ENCODE data around the gene LEFTY1. TPM values are rescaled to one million over a fixed set of nuclear protein-coding genes. Genes with fewer than 3 reads are reported as not detected.

LEFTY1 gene
- total and polyA plus RNA-seq, 5 donors, result 0.11 to 0.54 (median 0.48) TPM

DNA sequence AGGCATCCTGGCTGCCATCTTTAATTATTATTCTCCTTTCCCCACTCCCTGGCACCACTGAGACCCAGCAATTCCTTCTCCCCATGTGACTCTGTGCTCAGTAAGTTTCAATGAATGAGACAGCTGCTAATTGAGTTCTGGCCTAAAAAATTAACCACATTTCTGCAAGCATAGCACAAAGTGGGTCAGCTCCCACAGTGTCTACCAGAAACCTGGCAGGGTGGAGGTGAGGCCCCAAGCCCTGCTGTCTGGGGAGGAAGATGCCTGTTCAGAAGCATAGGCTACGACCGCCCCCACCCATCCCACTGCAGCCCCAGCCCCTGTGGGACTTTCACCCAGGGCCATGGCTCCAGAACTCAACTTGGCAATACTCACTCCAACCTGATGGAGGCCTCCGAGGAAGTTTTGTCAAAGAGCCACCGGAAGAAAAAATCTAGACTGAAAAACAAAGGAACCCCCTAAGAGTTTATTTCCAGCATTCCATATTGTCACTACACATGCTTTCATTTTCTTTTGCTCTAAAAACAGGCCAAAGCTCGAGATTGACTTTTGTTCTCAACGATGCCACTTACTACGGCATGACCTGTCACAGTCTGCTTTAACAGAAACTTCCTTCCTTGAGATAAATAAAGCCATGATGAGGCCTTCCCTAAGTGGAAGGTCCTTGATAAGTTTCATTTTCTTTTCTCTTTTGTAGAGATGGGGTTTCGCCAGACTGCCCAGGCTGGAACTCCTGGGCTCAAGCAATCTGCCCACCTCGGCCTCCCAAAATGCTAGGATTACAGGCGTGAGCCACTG is 33.2 kb downstream of the LEFTY1 start:
- 70% methylated on average over 10 of the region's 10 CpGs for WGBS
- ATAC-seq (no peak), DNase-seq (peak in 1 of 3 donors; percentile 9)
- Histone ChIP-seq H3K27me3 (ENCODE audit: control insufficient read depth, insufficient read depth) (no peaks in the 10 kb centered on the region), H3K9me3 (ENCODE audit: control insufficient read depth, low read length) (no peaks in the 10 kb centered on the region), H3K4me3 (ENCODE audit: low read length) (no peak overlapping the region), H3K27ac (ENCODE audit: low read length) (no peak overlapping the region), H3K4me1 (ENCODE audit: control insufficient read depth, insufficient read depth, low read length) (no peaks in the 10 kb centered on the region)
- intact Hi-C loops (cut with DNase I), result no loop called here

DNA sequence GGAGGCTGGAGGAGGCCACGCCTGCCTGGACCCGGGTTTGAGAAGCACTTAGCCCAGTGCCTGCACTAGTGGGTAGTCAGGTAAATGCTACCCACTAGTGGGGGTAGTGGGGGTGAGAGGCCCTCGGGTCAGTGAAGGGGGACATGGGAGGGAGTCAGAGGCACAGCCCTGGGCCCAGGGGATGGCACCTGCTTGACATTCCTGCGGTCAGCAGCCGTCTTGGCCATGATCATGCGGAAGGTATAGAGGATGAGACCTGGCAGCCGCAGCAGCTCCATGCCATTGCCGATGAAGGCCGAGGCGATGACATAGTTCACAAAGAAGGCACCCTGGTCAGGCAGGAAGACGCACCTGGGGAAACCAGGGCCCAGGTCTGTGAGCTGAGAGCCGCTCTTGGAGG is 35.5 kb downstream of the LEFTY1 start:
- H3K27ac ChIP-seq (ENCODE audit: low read length), result no peak overlapping the region
- WGBS, result 92% methylated on average over 12 of the region's 12 CpGs
- peak in 1 of 3 donors; percentile 42 for DNase-seq
- ATAC-seq, result no peak
- no peak overlapping the region for H3K4me3 ChIP-seq (ENCODE audit: low read length)
- no peaks in the 10 kb centered on the region for H3K9me3 ChIP-seq (ENCODE audit: control insufficient read depth, low read length)
- H3K4me1 ChIP-seq (ENCODE audit: control insufficient read depth, insufficient read depth, low read length), result no peaks in the 10 kb centered on the region
- no peaks in the 10 kb centered on the region for H3K27me3 ChIP-seq (ENCODE audit: control insufficient read depth, insufficient read depth)
- intact Hi-C loops (cut with DNase I), result no loop called here

GRCh38 chr1:225852413-225853124 is 36.4 kb downstream of the LEFTY1 start:
- no peaks in the 10 kb centered on the region for H3K9me3 ChIP-seq (ENCODE audit: control insufficient read depth, low read length)
- ATAC-seq (no peak), DNase-seq (peak in 1 of 3 donors; percentile 32)
- H3K4me1 ChIP-seq (ENCODE audit: control insufficient read depth, insufficient read depth, low read length), result no peaks in the 10 kb centered on the region
- H3K27ac ChIP-seq (ENCODE audit: low read length), result no peak overlapping the region
- 90% methylated on average over 13 of the region's 13 CpGs for WGBS
- intact Hi-C loops (cut with DNase I), result no loop called here
- no peak overlapping the region for H3K4me3 ChIP-seq (ENCODE audit: low read length)
- H3K27me3 ChIP-seq (ENCODE audit: control insufficient read depth, insufficient read depth), result no peaks in the 10 kb centered on the region

DNA sequence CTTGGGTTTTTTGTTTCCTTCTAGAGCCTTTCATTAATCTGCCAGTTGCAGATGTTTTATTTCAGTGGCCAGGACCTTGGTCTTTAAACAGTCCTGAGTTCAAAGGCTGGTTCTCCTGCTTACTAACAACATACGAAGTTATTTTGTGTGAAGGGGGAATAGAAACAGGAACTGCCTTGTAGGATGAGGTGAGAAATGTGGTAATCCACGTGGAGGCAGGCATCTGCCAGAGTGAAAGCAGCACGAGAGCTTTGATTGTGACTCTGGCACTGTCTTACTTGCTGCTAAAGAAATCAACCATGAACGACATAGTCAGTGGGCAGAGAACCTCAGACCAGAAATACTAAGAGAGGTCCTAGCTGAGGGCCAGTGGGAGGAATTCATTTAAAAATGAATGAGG is 37.1 kb downstream of the LEFTY1 start:
- ATAC-seq, result no peak
- no peaks in the 10 kb centered on the region for H3K4me1 ChIP-seq (ENCODE audit: control insufficient read depth, insufficient read depth, low read length)
- WGBS, result 51% methylated on average over 4 of the region's 4 CpGs
- H3K4me3 ChIP-seq (ENCODE audit: low read length), result no peak overlapping the region
- H3K27me3 ChIP-seq (ENCODE audit: control insufficient read depth, insufficient read depth), result no peaks in the 10 kb centered on the region
- peak in 1 of 3 donors; percentile 25 for DNase-seq
- intact Hi-C loops (cut with DNase I), result no loop called here
- H3K27ac ChIP-seq (ENCODE audit: low read length), result no peak overlapping the region
- H3K9me3 ChIP-seq (ENCODE audit: control insufficient read depth, low read length), result no peaks in the 10 kb centered on the region

- Histone ChIP-seq H3K4me1 (ENCODE audit: control insufficient read depth, insufficient read depth, low read length) (no peaks in the 10 kb centered on the region), H3K9me3 (ENCODE audit: control insufficient read depth, low read length) (no peaks in the 10 kb centered on the region), H3K4me3 (ENCODE audit: low read length) (no peak overlapping the region), H3K27ac (ENCODE audit: low read length) (no peak overlapping the region), H3K27me3 (ENCODE audit: control insufficient read depth, insufficient read depth) (no peaks in the 10 kb centered on the region)
- no peak for ATAC-seq
- WGBS, result 97% methylated on average over 7 of the region's 7 CpGs
- intact Hi-C loops (cut with DNase I), result no loop called here
- no peak for DNase-seq
Observed at GRCh38 chr1:225850370-225850769, 38.6 kb downstream of the LEFTY1 start.

GRCh38 chr1:225849925-225850324 is 39.0 kb downstream of the LEFTY1 start:
- peak; percentile 50 to 83 (median 80) for DNase-seq
- intact Hi-C loops (cut with DNase I), result loop anchor here in 3 of 4 donors (5.0 to 10.0 kb wide), 3 partner anchors 75 to 375 kb away; partner anchors contain the start of gene SRP9 (in 1 of the 3)
- peak in 1 of 2 donors; percentile 17 for ATAC-seq

GRCh38 chr1:225848030-225848955 is 40.7 kb downstream of the LEFTY1 start:
- WGBS, result 56% methylated on average over 16 of the region's 16 CpGs
- Histone ChIP-seq H3K27ac (ENCODE audit: low read length) (no peak overlapping the region), H3K27me3 (ENCODE audit: control insufficient read depth, insufficient read depth) (no peaks in the 10 kb centered on the region), H3K4me1 (ENCODE audit: control insufficient read depth, insufficient read depth, low read length) (no peaks in the 10 kb centered on the region), H3K9me3 (ENCODE audit: control insufficient read depth, low read length) (no peaks in the 10 kb centered on the region), H3K4me3 (ENCODE audit: low read length) (no peak overlapping the region)
- intact Hi-C loops (cut with DNase I), result loop anchor here in 3 of 4 donors (5.0 to 10.0 kb wide), 3 partner anchors 73 to 373 kb away; partner anchors contain the start of gene SRP9 (in 1 of the 3)
- DNase-seq (peak in 1 of 3 donors; percentile 68), ATAC-seq (peak in 1 of 2 donors; percentile 4)

More at GRCh38 chr1:225849925-225850324, 39.0 kb downstream of the LEFTY1 start:
- H3K9me3 ChIP-seq (ENCODE audit: control insufficient read depth, low read length), result no peaks in the 10 kb centered on the region
- no peak overlapping the region for H3K27ac ChIP-seq (ENCODE audit: low read length)
- WGBS, result 45% methylated on average over 7 of the region's 7 CpGs
- no peaks in the 10 kb centered on the region for H3K4me1 ChIP-seq (ENCODE audit: control insufficient read depth, insufficient read depth, low read length)
- no peaks in the 10 kb centered on the region for H3K27me3 ChIP-seq (ENCODE audit: control insufficient read depth, insufficient read depth)
- no peak overlapping the region for H3K4me3 ChIP-seq (ENCODE audit: low read length)

DNA sequence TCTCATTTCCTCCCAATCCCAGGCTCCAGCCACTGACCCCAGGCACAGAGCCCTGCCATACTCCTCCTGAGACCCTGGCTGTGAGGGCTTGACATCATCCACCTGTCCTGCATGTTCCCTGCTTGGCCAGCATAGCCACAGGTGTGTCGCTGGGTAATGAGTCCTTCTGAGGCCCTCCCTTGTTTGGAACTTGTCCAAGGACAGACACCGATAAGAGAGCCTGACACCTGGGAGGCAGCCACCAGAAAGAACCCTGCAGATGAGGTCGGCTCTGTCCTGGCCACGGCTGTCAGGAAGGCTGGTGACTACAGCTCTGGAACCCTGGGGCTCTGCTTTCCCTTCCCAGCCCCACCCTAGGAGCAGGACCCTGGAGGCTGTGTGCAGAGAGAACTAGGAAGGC is 41.3 kb downstream of the LEFTY1 start:
- peak in 1 of 3 donors; percentile 40 for DNase-seq
- intact Hi-C loops (cut with DNase I), result loop anchor here in 3 of 4 donors (5.0 to 10.0 kb wide), 3 partner anchors 73 to 373 kb away; partner anchors contain the start of gene SRP9 (in 1 of the 3)
- H3K4me3 ChIP-seq (ENCODE audit: low read length), result no peak overlapping the region
- H3K9me3 ChIP-seq (ENCODE audit: control insufficient read depth, low read length), result no peaks in the 10 kb centered on the region
- H3K4me1 ChIP-seq (ENCODE audit: control insufficient read depth, insufficient read depth, low read length), result no peaks in the 10 kb centered on the region
- no peak overlapping the region for H3K27ac ChIP-seq (ENCODE audit: low read length)
- 35% methylated on average over 4 of the region's 4 CpGs for WGBS
- ATAC-seq, result no peak
- H3K27me3 ChIP-seq (ENCODE audit: control insufficient read depth, insufficient read depth), result no peaks in the 10 kb centered on the region

DNA sequence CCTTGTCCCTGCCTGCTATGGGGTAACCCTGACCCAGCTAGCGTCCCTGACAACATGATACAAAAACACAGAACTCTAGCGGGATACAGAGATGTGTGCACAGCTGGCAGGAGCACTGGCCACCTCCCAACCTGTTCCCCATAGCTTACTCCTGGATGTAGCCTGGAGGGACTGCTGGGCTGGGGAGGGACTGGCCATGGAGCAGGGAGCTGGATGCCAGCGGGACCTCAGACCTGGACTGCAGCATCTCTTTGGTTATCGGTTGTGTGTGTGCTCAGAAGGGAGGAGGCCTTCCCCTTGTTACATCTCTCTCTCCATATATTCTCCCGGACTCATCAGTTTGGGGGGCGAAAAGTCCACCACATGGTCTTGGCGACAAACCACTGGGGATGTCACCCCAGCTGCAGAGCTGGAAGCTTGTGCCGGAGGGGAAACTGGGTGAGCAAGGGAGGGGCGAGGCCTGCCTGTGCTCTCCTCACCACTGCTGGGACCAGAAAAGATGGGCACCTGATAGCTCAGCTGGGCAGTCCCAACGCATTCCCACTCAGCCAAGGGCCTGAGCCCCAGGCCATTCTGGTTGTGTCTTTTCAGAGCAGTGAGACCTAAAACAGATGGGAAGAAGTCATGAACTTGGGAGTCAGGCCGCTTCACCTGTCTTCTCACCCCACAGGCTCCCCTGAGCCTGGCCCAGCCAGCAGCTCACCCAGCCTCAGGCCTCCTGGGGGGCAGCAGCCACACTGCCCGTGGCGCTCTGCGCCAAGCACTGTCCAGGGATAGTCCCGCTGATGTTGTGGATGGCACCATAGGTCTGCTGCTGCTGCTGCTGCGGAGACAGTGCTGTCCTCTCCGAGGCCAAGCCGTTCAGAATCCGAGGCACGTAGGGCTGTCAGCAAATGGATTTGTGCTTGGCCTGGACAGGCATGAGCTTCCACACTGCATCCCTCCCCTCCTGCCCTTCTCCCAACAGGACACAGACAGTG is 42.3 kb downstream of the LEFTY1 start:
- no peaks in the 10 kb centered on the region for H3K4me1 ChIP-seq (ENCODE audit: control insufficient read depth, insufficient read depth, low read length)
- intact Hi-C loops (cut with DNase I), result loop anchor here in 3 of 4 donors (5.0 to 10.0 kb wide), 3 partner anchors 72 to 372 kb away; partner anchors contain the start of gene SRP9 (in 1 of the 3)
- no peak overlapping the region for H3K27ac ChIP-seq (ENCODE audit: low read length)
- no peaks in the 10 kb centered on the region for H3K27me3 ChIP-seq (ENCODE audit: control insufficient read depth, insufficient read depth)
- ATAC-seq (no peak), DNase-seq (no peak)
- no peaks in the 10 kb centered on the region for H3K9me3 ChIP-seq (ENCODE audit: control insufficient read depth, low read length)
- WGBS, result 78% methylated on average over 20 of the region's 20 CpGs
- no peak overlapping the region for H3K4me3 ChIP-seq (ENCODE audit: low read length)
